Tibial nerve (tissue), 4 donors: ENCODE measurements around the gene DNM3.

ENCODE experiments used
- EP300 ChIP-seq, 2 donors: sonication (generic); formaldehyde crosslinking; IDR thresholded peaks; one replicate each; pipeline ENCODE4 v1.6.1; 2017; ENCODE audit warnings: antibody characterized with exemption in 2 of 2, mild to moderate bottlenecking in 1 of 2
- POLR2A ChIP-seq, 2 donors: fragments of 450-650 bp; IDR thresholded peaks; one replicate each; pipeline ENCODE4 v1.6.1; 2017; ENCODE audit warnings: antibody characterized with exemption in 2 of 2, mild to moderate bottlenecking in 2 of 2, moderate library complexity in 2 of 2
- TF ChIP-seq, protein P1 (sequence below), 5 experiments: fragments of 200-600 bp in 3 of 5; fragments of 450-650 bp in 2 of 5; sonication (generic) in 3 of 5; IDR thresholded peaks; one replicate each; pipeline ENCODE4 v1.5.1; 2016 to 2019; ENCODE audit warnings: antibody characterized with exemption in 5 of 5, mild to moderate bottlenecking in 3 of 5, moderate library complexity in 2 of 5

DNA sequence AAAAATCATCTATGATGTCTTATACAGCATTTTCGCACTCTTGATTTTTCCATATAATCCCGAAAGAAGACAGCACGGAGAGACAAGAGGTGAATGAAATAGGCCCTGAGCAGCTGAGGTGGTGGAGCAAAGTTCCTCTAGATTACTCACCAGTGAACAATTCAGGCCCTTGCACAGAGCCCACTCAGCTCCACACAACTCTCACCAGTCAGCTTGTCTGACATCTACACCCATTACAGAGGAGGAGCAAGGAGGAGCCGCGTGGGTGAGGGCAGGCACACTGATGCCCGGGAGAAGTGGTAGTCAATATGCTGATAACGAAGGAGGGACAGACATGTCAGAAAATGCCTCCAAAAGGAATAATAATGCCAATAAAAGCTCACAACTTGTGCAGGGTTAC is 59.9 kb downstream of the DNM3 start:
- TF ChIP-seq, protein P1, sequence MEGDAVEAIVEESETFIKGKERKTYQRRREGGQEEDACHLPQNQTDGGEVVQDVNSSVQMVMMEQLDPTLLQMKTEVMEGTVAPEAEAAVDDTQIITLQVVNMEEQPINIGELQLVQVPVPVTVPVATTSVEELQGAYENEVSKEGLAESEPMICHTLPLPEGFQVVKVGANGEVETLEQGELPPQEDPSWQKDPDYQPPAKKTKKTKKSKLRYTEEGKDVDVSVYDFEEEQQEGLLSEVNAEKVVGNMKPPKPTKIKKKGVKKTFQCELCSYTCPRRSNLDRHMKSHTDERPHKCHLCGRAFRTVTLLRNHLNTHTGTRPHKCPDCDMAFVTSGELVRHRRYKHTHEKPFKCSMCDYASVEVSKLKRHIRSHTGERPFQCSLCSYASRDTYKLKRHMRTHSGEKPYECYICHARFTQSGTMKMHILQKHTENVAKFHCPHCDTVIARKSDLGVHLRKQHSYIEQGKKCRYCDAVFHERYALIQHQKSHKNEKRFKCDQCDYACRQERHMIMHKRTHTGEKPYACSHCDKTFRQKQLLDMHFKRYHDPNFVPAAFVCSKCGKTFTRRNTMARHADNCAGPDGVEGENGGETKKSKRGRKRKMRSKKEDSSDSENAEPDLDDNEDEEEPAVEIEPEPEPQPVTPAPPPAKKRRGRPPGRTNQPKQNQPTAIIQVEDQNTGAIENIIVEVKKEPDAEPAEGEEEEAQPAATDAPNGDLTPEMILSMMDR (IDR thresholded peaks at IDR 0.05), result no peak
- no peak for TF ChIP-seq POLR2A (IDR thresholded peaks at IDR 0.05)
- TF ChIP-seq EP300 (IDR thresholded peaks at IDR 0.05), result no peak
